ENCODE results near the gene PPP4R3B.

GRCh38 chr2:55649211-55649610, 31.8 kb upstream of the PPP4R3B start:
- no peak for TF ChIP-seq CBX8 (IDR thresholded peaks at IDR 0.05; ENCODE audit: borderline replicate concordance, low read depth, low read length)
- no peak for TF ChIP-seq YY1 (IDR thresholded peaks at IDR 0.05; ENCODE audit: low read depth, low read length)
- TF ChIP-seq SUZ12 (IDR thresholded peaks at IDR 0.05; ENCODE audit: low read length), result no peak
- TF ChIP-seq CBX5 (IDR thresholded peaks at IDR 0.05; ENCODE audit: low read depth, low read length), result no peak
- TF ChIP-seq, protein P1, sequence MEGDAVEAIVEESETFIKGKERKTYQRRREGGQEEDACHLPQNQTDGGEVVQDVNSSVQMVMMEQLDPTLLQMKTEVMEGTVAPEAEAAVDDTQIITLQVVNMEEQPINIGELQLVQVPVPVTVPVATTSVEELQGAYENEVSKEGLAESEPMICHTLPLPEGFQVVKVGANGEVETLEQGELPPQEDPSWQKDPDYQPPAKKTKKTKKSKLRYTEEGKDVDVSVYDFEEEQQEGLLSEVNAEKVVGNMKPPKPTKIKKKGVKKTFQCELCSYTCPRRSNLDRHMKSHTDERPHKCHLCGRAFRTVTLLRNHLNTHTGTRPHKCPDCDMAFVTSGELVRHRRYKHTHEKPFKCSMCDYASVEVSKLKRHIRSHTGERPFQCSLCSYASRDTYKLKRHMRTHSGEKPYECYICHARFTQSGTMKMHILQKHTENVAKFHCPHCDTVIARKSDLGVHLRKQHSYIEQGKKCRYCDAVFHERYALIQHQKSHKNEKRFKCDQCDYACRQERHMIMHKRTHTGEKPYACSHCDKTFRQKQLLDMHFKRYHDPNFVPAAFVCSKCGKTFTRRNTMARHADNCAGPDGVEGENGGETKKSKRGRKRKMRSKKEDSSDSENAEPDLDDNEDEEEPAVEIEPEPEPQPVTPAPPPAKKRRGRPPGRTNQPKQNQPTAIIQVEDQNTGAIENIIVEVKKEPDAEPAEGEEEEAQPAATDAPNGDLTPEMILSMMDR (IDR thresholded peaks at IDR 0.05; ENCODE audit: control extremely low read depth in 1 of 3, insufficient read depth in 1 of 3, low read depth in 1 of 3, low read length in 3 of 3), result no peak
- no peak for TF ChIP-seq RAD21 (IDR thresholded peaks at IDR 0.05 in 1 of 2, conservative IDR thresholded peaks at IDR 0.05 in 1 of 2; ENCODE audit: low read depth in 2 of 2, low read length in 2 of 2)
- TF ChIP-seq KDM5A (IDR thresholded peaks at IDR 0.05; ENCODE audit: low read length), result no peak
- TF ChIP-seq MAX (IDR thresholded peaks at IDR 0.05), result no peak
- no peak for TF ChIP-seq EP300 (IDR thresholded peaks at IDR 0.05; ENCODE audit: borderline replicate concordance in 1 of 2, low read depth in 2 of 2, low read length in 2 of 2)
- TF ChIP-seq POLR2A (IDR thresholded peaks at IDR 0.05; ENCODE audit: control extremely low read depth in 1 of 2, low read depth in 2 of 2, low read length in 2 of 2), result no peak
